Medulla oblongata (tissue), 1 donor: ENCODE measurements around the gene RIPOR3.
"Not testable (repeated sequence)": the region's sequence is repeated elsewhere in the genome, so short reads cannot be mapped to it uniquely, and the experiment has no call there.

Experiments
- DNase-seq: peaks from one replicate; pipeline ENCODE4 v3.0.0-alpha.2; 2015; ENCODE audit errors: extremely low spot score

RIPOR3 gene

DNA sequence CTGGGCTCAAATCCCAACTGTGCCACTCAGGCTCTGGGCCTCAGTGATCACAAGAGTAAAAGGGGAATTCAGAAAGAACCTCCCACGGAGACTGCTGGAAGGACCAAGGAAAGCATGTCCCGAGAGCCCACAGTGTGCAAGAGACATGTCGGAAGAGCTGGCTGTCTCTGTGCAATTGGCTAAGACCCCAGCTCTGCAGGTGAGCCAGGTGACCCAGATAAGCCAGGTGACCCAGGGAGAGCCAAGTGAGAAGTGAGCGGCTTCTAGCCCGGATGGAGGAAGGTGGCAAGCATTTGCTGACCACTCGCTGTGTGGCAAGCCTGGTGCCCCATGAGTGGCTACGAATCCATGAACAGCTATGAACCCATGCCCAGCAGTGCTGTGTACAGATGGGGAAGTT is 59.1 kb downstream of the RIPOR3 start:
- no peak for DNase-seq

DNA sequence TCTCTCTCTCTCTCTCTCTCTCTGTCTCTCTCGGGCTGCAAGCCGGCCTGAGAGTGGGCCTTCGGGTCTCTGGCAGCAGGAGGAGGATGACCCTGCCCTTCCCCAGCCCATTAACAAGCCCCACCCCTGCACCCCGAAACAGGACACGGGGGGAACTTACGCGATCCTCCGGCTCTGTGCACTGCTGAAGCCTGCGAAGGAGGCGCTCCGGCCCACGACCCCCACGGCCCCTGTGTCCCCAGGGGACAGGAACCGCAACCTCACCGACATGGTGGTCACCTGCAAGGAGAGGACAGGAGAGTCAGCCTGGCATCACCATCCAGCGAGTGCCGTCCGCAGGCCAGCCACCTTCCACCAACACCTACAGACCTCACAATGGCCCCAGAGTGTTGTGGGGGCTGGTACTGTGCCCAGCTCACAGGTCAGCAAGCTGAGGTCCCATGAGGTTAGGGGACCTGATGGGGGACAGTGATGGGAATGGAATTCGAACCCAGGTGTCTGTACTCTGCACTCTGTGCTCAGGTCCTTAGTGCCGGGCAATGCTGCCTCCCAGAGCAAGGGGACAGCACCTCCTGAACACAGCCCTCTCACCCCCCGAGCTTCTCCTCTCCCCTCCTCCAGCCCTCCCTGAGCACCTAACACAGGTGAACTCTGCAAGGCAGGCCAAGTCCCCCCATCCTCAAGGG is 60.6 kb downstream of the RIPOR3 start:
- no peak for DNase-seq

DNA sequence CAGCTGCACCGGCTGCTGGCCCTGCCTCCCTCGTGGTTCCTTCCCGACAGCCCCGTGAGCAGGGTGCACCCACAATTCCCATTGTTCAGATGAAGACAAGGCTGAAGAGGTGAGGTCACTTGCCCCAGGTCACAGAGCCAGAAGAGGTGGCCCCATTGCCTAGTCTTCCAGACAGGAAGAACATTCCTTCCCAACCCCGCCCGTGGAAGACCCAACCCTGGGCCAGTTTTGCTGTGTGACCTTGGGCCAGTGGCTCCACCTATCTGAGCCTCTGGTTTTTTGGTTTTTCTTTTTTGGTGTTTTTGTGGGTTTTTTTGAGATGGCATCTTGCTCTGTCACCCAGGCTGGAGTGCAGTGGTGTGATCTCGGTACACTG is 61.7 kb downstream of the RIPOR3 start:
- DNase-seq = no peak

DNA sequence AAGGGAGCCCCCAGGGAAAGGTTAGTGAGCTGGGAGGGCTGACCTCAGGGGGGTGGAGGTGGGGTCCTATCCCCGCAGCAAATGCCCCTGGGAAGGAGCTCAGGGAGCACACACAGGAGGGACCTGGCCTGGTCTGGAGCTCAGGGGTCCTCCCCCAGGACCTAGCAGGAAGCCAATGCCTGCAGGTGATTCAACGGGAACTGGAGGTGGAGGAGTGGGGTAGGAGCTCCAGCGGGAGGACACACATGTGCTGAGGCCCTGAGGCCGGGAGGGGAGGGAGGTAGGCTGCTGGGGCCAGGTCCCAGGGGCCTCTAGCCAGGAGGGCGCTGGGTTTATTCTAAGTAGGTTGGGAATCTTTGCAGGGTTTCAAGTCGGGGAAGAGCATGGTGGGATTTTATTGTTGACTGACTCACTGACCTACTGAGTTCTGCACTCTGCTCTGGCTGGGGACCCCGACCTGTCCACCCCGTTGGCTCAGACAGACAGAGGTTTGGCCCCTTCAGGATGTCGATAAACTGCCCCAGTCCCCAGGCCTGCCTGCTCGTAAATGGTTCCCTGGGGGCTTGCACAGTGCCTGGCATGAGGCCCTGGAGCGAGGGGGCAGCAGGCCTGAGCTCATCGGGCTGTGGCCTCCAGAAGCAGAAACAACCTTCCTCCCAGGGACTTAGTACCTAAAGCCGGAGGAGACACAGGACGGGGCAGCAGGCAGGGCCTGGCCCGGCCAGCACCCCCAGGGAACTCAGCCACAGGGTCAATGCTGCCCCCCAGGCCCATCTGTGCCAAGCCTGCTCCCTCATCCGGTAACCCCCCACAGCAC is 62.3 kb downstream of the RIPOR3 start:
- no peak for DNase-seq

DNA sequence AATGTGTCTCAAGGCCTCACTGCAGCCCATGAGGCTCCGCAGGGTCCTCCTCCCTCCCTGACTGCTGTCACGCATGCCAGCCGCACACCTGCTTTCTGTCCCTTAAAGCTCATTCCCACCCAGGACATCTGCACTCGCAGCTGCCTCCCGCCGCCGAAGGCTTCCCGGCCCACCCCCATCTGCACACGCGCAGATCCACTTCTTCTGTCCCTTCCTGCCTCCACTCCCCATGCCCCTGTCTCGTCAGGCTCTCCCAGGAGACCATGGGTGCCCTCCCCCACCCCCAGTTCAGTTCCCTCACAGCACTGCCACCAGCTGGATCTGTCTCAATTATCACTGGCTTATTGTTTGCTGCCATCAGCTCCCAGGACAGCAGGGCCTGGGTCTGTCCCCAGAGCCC is 63.0 kb downstream of the RIPOR3 start:
- DNase-seq = peak; percentile 28

DNA sequence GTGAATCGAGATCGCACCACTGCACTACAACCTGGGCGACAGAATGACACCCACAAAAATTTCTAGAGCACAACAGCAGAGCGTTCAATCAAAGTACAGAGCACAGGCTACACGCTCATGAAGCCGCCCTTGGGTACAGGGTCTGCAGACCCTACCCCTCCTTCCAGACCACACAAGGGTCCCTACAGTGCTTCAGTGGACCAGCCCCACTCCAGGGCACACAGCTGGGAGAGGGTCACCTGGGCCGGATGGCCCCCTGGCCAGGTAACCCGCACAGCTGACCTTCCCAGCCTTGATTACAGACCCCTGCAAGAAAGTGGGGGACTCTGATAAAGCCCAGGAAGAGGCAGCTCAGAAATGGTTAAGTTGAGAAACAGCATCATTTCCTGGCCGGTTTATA is 63.6 kb downstream of the RIPOR3 start:
- no peak for DNase-seq

DNA sequence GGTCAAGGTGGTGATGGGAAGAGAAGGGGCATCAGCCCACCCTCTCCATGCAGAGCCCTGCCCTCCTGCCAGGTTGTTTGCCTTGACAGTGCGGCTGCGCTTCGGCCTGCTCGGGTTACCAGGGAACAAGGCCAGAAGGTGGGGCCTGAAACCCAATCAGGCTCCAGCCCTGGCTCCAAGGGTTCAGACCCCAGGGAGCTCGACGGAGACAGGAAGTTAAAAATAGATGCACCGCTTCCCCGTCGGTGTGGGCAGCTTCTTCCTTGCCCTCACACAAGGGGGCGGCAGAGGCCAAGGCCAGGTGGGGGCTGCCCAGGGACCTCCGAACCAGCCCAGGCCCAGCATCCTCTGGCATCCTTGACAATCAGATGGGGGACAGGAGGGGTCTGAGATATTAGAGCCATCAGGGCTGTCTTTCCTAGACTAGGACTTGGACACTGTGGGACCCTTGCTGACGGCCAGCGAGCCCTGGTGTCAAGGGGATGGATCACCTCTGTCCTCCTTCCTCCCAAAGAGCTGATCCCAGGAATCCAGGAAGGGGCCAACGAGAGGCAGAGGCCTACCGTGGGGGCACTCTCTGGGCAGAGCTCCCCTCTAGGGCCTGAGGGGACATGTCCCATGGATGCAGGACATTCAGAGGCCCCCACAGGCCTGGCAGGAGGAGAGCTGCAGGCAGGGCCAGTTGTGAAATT is 65.2 kb downstream of the RIPOR3 start:
- peak; percentile 6 for DNase-seq

DNA sequence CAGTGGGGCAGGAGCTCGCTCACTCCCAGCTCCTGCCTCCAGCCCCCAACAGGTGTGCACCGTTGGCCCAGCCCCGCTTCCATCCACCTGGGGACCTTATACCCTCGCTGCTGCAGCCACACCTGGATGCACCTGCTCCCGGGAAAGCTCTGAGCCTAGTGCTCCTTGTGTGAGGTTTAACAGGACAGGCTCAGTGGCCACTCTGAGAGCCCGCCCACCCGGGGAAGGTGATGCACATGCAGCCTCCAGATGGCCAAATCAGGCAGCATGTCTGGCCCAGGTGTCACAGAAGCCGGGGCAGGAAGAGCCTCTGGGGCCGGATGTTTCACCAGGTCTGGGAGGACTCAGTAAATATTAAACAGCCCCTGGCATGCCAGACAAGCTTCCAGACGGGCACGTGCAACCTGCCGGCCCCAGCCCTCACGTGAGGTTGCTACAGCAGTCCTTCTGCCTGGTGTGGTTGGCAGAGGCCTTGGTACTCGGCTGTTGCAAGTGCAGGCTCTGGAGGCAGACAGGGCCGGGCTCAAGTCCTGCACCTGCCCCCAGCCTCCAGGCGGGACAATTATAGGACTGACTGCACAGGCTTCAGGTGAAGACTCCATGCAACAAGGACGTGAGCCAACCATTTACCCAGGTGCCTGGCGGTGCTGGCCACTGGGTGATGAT is 66.9 kb downstream of the RIPOR3 start:
- no peak for DNase-seq

DNA sequence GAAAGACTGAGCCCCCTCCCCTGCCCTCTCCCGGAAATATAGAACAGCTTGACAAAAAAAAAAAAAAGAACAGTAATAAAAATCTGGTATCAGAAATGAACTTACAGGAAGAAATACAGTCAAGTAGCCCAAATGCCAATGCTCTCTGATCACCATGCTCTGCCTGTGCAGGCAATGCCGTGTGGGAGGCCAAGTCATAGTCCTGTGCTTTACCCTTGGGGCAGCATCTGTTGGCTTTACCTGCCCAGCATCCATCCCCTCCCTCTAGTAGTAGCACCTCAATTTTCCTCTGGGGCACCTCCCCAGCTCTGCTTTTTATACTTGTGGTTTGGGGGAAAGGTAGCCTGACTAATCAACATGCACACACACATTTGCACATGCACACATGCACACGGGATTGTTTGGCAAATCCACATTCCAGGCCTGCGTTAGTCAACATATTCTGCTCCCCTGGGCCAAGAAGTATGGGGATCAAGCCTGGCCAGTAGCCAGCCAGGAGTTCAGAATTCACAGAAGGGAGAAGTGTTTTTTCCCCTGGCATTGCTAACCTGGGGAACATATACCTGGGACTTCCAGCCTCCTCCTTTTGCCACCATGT is 70.2 kb downstream of the RIPOR3 start:
- DNase-seq = no peak

DNA sequence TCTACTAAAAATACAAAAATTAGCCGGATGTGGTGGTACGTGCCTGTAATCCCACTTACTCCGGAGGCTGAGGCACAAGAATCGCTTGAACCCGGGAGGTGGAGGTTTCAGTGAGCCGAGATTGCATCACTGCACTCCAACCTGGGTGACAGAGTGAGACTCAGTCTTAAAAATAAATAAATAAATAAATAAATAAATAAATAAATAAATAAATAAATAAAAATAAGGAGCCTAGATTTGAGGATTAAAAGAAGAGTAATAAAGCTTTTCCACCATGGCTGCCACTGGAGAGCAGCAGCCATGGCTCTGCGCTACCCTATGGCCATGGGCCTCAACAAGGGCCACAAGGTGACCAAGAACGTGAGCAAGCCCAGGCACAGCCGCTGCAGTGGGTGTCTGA is 70.9 kb downstream of the RIPOR3 start:
- not testable (repeated sequence) for DNase-seq

DNA sequence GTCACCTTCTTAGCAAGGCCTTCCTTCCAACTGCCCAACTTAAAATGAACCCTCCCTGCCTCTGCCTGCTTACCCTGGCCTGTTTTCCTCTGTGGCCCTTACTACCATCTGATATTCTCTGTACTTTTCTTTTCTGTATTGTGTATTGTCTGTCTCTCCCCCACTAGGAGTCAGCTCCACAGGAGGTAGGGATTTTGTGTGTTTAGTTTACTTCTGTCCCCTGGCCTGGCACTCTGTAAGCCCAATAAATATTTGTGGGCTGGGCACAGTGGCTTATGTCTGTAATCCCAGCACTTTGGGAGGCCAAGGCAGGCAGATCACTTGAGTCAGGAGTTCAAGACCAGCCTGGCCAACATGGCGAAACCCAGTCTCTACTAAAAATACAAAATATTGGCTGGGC is 72.8 kb downstream of the RIPOR3 start:
- no peak for DNase-seq

DNA sequence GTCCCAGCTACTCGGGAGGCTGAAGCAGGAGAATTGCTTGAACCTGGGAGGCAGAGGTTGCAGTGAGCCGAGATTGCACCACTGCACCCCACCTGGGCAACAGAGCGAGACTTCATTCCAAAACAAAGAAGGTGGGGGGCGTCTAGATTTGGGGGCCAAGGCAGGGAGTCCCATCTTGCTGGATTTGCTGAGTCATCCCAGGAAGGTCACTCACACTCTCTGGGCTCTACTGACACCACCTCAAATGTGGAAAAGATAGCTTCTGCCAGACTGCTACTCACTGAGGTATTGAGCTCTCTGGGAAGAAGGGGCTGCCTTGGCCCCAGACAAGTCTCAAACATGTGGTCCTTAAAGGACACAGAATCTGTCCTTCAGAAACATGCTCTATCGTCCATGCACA is 74.3 kb downstream of the RIPOR3 start:
- no peak for DNase-seq

DNA sequence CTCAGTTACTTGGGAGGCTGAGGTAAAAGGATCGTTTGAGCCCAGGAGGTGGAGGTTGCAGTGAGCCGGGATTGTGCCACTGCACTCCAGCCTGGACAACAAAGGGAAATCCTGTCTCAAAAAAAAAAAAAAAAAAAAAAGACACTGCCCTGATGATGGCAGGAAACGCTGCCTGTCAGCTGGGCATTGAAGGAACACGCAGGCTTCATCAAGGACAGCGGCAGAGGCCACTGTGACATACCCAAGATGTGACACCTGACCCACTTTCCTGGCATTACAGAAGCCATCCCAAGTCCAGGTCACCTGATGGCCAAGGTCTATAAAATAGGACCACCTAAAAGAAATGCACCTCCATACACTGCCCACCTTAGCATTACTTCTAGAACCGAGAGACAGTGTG is 75.9 kb downstream of the RIPOR3 start:
- DNase-seq = no peak

DNA sequence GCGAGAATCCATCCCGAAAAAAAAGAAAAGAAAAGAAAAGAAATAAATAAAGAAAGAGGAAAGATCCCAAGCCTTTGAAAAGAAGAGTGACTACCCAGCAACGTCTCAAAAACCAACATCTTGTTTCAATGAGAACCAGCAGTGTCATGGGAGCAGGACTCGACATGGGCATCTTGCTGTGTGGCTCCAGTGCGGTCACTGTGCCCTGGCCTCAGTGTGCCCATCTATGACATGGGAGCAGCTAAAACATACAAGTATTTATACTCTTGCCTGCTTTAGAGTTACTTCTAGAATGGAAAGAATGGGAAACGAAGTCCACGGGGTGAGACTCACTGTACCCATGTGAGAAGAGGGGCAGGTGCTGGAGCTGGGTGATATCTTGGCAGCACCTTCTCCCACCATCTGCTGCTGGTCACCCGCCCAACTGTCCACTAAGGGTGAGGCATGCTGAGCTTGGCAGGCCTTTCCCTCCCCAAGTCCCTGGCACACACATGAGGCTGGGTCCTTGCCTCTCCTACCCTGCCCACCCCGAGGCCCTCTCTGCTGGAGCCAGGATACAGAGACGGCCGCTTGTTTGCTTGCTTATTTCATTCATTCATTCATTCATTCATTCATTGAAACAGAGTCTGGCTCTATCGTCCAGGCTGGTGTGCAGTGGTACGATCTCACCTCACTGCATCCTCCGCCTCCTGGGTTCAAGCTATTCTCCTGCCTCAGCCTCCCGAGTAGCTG is 77.7 kb downstream of the RIPOR3 start:
- DNase-seq = no peak

DNA sequence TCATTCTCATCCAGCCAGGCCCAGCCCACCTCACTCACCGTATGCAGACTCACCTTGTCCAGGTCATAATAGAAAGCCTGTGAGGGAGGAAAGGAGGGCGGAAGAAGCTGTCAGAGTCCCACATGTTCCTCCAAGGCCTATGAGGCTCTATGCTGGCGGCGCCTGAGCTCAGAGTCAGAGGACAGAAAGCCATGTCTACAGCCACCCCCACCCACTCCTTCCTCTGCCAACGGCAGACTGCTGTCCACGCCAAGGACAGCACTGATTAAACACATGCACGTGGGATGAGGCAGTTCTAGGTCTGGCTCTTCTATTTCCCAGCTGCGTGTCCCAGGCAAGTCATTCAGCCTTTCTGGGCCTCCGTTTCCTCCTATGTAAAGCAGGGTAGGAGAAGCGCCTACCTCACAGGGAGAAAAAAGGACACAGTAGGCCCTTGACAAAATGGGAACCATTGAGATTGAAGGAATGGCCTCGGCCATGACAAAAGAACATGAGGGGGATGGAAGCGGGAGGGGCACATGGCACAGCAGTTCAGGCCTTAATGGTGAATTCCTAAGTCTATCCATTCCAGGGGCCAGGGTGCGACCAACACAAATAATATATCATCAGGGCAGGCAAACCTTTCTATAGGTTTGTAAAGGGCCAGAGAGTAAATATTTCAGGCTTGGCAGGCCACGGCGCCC is 80.1 kb downstream of the RIPOR3 start:
- no peak for DNase-seq

DNA sequence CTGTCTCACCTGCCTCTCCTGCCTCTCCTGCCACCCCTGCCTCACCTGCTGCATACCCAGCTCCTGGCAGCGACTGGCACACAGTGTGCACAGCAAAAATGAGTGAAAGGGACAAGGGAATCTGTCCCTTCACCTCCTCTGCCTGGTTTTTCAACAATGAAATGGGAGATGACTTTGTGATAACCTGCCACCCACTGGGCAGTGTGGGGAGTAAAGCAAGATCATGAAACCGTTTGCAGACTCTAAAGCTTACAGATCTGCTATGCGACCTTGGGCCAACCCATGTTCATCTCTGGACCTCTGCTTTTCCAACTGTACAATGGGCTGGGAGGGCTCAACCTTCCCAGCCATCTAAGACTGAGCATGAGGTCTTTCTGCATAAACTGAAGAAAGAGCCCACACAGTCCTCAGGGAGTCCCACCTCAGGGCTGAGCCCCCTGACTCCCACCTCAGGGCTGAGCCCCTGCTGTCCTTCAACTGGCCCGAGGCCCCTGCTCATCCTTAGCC is 81.1 kb downstream of the RIPOR3 start:
- DNase-seq = no peak

DNA sequence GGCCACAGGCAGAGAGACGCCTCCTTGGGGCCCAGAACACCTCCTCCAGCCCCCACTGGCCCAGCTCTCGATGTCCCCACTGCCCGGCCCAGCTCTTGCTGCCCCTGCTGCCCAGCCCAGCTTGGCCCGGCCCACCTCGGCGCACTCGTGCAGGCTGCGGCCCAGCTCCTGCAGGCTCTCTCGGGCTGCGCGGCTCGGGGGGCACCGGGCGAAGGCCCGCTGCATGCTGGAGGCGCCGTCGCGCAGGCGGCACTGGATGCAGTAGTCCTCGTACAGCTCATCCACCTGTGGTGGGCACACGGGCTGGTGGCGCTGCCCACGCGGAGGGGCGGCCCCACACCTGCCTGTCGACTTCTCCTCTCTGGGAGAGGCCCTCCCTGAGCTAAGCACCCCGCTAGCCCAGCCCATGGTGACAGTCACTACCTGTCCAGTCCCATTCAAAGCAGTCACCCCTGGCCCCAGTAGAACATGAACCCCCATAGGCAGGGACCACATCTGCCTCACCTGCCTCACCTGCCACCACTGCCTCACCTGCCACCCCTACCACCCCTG is 81.8 kb downstream of the RIPOR3 start:
- no peak for DNase-seq

DNA sequence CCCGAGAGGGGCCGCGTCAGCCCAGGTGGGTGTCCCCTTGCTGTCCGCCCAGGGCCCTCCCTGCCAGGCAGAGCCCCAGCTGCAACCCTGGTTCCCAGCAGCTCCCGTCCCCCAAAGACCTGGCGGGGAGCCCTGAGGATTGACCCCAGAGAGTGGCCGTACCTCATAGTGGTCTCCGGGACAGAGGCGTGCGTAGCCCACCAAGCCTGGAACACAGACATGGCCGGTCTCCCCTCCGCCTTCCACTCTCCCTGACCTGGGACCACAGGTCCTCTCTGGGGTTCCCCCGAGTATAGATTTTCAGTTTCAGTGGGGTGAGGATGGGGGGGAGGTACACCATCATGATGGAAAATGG is 82.6 kb downstream of the RIPOR3 start:
- no peak for DNase-seq

DNA sequence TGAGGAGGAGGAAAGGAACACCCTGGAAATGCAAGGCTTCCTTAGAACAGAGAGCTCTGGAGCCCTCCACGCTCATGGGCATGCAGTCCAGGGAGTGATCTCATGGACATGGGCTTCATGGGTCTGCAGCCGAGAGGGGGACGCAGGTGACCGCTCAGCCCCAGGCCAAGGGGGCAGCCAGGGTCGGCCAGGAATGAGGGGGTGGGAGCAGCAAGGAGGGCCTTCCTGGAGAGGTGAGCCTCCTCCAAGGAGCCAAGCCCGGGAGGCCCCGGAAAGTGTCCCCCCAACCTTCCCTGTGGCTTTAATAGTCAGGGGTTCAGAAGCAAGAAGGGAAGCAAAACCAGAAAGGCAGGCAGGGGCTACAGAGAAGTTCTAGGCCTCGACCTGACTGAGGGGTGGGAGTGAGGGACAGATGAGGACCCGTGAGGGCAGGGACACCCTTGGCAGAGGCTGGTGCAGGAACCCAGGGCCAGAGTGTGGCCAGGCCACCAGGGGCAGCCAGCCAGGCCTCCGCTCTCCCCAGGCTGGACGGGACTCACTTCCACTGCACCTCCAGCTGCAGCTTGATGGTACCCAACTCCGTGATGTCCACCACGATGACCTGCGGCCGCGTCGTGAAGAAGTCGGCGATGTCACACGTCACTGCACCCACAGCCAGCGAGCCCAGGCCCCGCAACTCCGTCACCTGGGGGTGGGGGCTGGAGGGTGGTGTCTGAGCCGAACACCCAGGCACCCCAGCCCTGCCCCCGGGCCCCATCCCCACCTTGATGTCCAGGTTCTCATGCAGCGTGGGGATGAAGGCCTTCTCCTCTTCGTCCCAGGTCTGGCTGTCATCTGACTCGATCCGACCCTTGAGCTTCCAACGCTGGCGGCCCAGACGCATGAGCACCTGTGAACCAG is 83.2 kb downstream of the RIPOR3 start:
- DNase-seq = no peak
